Brain pericyte (primary cell): ENCODE results near the gene STRADA.

Experiments
- DNase-seq: peaks from one replicate; pipeline ENCODE4 v3.0.0-alpha.2; 2012; ENCODE audit warnings: low read depth, low spot score

Gene STRADA

DNA sequence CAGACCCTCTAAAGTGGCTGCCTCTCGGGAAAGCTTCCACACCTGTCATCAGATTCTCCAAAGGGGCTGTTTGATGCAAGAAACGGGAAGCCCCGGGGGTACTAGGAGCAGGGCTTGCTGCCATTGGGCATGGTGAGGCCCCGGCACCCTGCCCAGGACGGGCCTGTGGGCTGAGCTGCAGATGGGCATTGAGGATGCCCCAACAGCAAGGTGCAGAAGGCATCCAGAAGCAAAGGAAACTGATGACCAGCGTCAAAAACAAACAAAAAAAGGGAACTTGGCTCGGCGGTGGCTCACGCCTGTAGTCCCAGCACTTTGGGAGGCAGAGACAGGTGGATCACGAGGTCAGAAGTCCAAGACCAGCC, 40.2 kb downstream of the STRADA start:
- DNase-seq: no peak

DNA sequence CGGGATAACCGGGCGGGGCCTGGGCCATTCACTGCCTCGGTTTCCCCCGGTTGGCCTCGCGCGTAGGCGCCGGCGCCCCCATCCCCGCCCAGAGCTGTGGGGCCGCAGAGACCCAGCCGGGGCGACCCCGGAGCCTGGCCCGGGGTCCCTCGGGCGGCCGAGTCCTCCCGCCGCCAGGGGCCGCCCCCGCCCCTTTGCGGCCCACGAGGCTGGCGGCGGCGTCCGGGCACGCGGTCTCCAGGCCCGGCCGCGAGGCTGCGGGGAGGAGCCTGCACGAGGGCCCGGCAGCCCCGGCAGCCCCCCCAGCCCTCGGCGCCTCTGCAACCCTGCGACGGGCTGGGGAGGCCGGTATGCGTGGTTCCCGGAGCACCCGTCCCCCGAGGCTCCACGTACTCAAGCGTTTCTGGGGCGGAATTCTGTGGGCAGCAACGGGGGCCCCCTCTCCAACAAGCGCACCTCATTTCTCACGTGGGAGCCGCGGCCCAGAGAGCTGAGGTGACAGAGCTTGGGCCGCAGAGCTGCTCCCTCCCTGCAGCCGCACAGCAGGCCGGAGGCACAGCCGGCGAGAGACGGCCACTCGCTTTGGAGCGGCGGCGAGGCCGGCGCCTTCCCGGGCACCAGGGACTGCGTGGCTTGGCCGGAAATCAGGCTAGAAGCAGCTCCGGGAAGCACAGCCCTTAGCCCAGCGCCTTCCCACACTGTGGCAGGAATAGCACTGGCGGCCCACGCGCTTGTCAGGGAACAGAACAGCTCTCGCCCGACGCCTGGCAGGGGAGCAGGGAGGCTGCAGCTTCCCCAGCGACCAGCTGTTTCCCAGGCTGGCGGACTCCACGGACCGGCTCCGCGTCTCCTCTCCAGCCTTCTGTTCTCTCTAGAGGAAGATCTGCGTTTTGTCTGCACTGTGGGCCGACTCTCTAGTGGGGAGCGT, 40.8 kb downstream of the STRADA start:
- no peak for DNase-seq

DNA sequence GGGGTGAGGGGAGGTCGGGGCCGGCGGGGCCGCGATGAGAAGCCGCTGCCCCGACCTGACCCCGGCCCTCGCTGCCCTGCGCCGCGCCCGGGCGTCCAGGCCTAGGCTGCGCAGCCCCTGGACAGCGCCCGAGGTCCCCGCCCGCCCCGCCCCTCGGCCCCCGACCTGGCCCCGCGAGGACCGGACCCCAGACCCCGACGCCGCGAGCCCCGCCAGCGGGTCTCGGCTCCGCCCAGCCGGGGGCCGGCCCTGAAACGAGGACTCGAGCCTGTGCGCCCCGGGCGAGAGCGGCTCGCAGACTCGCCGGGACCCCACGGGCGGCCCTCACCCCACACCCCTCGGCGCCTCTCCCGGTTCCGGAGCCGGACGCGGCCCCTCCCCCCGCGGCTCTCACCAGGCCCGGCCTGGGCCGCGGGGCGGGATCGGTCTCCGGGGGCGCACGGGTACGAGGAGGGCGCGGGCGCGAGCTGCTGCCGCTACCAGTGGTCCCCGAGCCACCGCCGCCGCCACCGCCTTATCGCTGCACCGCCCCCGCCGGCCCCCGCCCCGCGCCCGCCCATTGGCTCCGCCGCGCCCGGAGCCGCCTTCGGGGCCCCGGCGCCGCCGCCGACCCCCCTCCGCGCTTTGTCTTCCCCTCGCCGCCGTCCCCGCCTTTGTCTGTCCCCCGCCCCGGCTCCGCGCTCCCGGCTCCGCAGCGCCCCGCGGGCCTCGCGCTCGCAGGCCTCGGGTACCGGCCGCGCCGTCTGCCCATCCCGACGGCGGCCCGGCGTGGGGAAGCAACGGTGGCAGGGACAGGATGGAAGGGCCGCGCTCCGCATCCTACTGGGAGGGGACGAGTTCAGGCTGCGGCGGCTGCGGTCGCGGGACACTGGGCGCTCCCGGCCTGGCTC, 41.7 kb downstream of the STRADA start, which contains the start of gene LIMD2:
Gene LIMD2 (minus strand): TSS at position 488 of the 890 bp plus-strand sequence. CDS start 827 bp downstream, outside the sequence.
- no peak for DNase-seq

DNA sequence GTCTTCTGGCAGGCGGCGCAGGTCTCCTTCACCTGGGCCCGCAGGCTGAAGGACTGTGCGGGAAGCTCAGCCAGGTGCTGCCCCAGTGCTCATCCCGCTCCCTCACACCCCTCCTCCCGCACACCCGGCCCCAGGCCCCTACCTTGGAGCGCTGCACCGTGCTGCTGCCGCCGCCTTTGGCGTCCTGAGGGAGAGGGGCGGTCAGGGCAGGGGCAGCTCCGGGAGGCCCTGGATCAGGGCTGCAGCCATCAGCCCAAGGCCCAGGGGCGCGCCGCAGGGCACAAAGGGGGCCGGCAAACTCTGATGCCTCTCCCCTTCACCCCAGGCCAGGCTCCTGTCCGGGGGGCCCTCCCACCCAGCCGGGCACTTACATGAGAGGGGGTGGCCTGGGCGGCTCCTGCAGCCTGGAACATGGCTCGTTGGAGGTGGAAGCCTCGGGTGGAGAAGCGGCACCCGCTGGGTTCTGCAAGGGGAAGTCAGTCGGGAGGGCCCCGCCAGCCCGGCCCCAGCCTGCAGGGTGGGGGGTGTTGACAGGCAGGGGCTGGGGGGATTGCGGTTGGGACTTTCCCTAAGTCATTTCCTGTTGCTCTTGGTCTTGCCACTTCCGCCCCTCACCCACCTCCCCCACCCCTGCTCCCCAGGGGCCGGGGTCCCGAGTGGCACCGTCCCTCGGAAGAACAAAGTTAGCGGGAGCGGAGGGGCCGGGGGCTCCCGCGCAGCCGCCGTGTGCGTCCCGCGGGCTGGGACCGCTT, 42.5 kb downstream of the STRADA start:
- no peak for DNase-seq

DNA sequence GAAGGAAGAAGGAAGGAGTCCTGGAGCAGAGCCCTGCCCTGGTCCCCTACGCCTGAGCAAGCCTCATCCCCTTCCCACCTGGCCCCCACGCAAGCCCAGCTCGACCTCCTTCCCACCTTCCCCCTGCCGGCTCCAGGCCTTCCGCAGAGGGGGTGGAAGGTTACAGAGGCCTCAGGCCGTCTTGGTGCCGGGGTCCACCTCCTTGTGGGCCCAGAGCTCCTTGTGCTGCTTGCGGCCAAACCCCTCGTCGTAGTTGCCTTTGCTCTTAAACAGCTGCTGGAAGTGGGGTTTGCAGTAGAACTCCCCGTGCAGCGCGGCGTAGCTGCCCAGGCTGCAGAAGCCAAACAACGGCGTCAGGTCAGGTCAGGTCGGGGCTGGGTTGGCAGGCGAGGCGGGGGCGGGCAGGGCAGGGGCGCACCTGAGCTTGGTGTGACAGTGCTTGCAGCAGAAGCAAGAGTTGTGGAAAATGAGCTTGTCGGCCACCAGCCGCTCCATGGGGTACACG, 43.2 kb downstream of the STRADA start:
- DNase-seq: no peak

DNA sequence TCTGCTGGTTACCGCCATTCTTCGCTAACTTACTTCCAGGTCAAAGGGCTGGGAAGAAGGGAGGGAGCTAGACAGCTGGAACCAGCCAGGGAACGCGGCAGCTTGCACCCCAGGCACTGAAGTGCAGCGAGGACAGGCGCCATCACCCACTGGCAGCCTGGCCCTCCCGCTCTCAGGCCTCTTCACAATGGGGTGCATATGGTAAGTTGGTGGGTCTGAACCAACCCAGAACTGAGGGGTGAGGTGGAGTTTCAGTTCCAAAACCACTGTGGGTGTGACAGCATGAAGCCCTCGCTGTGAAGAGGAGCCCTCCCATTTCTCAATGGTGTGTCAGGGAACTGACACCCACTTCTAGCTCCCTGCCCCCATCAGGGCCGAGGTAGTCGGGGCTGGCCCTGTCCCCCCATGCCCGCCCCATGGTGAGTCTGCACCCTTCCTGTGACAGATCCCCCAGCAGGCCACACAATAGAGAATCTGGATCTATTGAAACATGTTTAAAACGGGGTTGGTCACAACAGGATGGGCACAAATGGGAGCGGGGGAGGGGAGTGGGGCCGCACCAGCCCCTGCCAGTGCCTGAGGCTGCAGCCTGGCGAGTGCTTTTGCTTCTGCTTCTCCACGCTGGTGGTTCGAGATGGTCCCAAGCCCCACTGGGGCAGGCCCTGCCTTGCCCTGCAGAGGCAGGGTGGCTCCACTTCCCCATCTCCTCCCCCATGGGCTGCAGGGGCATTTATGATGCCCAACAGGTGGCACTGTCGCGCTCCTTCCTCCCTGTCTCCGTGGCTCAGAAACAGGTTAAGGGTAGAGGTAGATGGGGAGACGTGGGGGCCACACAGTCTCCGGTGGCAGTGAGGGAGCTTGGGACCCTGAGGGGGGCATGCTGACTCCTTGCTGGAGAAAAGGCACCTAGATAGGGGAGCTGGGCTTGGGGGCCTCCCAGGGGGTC, 44.0 kb downstream of the STRADA start:
- DNase-seq: no peak

DNA sequence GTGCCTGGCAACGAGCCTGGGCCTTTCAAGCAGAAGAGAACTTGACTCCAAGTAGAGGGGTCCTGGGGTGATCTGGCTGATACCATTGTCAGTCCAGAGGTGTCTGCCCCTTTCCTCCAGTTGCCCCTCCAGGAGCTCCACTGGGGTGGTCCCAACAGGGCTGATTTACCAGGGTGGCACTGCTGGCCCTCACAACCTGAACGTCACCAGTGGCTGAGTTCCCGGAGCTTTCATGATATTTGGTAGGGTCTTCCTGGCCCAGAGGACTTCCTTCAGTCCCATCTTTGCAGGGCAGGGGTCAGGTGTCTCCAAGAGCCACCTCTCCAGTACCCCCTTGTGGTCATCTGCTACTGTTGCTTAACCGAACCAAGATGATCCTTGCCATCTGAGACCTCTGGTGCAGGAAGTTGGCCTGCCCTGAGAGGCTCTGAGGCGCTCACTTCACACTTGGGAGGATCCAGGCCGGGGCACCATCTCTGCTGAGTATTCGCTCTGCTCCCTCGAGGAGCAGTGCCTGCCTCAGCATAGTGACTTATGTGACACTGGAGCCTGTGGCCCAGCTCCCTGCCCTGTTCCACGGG, 45.1 kb downstream of the STRADA start:
- no peak for DNase-seq

DNA sequence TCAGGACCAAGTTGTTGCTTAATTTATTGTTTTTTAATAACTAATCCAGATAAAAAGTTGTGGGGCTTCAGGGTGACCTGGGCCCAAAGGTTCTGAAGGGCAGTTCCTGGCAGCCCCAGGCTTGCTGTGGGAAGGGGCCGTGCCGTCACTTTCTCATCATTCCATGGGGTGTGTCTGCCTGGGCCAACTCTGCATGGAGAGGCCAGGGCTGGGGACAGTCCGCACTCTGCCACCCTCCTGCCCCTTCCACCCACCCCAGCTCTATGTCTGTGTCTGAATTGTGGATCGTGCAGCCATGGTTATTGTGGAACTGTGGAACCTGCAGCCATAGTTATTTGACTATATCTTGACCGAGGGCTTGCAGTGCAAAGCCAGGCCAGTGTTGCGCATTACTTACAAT, 45.7 kb downstream of the STRADA start:
- no peak for DNase-seq

DNA sequence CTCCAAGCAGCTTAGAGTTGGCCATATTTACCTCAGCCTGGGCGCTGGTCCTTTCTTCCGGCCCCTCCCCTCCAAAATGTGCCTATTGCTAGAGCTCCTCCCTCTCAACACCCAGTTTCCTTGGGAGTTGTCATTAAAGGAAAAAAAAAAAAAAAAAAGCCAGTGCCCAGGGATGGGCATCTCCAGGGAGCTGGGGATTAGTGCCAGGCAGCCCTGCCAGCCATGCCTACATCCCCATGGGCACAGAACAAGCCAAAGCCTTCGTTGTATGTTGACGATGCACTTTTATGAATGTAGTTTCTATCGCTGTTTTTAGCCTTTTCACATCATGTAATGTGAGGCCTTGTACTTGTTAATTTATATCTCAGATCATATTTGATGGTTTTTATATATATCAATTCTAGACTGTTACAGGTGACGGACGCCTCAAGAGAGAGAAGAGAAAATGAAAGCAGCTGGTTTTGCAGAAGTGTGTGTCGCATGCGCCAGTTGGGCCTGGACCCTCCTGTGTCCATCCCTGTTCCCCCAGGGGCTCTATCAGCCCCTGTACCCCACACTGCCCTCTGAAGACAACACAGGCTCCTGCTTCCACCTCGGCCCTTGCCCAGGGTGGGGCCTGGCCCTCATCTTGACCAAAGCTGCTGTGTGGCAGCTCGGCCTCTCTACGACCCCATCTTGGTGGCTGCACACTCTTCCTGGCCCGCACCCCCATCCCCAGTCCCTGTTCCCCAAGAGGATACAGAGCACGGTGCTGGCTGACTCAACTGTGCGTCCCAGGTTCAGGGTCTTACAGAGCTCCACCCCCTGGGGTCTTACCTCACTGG, 46.4 kb downstream of the STRADA start:
- no peak for DNase-seq

DNA sequence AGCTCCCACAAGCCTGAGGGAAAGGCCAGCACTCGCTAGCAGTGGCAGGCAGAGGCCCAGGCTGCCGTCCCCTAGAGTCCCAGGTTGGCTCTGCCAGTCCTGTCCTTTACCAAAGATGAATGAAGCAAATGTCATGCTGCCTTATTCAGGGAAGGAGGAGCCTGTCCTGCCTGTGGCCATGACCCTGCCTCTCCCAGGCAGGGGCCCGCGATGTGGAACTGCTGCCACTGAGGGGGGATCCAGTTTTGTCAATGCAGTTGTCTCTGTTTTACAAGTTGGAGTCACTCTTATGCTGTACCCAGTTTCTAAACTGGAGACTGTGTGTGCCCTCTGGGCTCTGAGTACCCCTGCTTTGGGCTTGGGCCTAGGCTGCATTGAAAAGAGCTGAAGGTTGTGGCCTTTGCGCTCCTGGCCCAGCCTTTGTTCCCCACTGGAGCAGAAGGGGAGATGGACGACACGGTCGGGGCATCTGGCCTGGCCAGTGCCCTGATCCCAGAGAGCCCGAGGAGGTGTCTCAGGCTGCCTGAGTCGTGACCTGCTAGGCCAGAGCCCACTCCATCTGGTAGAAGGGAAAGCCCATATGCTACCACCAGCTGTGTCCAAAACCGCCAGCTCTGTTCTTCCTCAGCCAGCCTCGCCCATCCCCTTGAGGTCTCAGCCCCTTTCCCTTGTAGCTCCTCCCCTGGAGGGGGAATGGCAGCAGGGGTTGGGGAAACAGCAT, 47.2 kb downstream of the STRADA start:
- no peak for DNase-seq

DNA sequence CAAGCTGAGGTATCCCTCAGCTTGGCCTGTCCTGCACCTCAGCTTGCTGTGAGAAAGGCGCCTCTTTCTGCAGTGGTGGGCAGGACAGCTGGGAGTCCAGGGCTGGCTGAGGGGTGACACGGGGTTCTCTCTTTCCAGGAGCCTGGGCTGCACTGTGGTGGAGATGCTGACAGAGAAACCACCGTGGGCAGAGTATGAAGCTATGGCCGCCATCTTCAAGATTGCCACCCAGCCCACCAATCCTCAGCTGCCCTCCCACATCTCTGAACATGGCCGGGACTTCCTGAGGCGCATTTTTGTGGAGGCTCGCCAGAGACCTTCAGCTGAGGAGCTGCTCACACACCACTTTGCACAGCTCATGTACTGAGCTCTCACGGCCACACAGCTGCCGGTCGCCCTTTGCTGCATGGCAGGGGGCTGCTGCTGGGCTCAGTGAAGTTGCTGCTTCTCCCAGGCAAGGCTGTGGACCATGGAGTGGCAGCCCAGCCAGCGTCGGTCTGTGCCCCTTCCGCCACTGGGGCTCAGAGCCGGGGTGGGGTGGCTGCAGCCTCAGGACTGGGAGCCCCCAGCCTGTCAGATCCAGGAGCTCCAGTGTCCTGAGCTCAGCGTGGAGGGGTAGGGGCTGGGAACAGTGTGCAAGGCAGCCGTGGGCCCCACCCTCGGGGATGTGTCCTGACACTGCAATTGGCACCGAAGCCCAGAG, 48.0 kb downstream of the STRADA start:
- DNase-seq: no peak

DNA sequence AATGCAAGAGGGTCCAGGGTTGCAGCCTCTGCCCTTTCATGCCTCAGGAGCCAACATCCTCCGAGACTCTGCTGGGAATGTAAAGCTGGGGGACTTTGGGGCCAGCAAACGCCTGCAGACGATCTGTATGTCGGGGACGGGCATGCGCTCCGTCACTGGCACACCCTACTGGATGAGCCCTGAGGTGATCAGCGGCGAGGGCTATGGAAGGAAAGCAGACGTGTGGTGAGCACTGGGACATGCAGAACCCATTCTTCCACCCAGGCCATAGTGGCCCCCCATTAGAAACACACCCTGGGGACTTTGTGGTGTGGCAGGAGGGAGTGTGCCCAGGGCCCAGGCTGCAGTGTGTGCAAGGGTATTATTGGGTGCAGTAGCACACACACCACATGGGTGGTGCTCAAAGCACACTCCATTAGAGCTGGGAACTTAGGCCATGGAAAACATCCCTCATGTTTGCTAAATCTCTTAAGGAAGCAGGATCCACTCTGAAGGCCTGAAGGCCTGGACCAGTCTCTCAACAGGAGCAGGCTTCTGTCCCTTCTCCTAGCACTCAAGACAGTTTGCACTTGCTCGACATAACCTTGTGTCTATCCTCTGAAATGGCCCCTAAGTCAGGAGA, 49.3 kb downstream of the STRADA start:
- no peak for DNase-seq

DNA sequence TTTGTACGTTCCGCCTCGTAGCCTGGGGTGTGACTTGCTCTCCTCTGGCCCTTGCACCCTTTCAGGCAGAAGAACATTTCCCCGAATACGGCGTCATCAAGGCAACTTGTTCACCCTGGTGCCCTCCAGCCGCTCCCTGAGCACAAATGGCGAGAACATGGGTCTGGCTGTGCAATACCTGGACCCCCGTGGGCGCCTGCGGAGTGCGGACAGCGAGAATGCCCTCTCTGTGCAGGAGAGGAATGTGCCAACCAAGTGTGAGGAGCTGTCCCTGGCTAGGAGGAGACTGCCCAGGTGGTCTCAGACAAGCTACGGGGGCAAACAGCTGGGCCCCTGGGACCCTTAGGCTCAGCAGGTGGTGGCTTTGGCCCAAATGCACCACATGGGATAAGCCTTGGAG, 52.1 kb downstream of the STRADA start:
- DNase-seq: no peak

DNA sequence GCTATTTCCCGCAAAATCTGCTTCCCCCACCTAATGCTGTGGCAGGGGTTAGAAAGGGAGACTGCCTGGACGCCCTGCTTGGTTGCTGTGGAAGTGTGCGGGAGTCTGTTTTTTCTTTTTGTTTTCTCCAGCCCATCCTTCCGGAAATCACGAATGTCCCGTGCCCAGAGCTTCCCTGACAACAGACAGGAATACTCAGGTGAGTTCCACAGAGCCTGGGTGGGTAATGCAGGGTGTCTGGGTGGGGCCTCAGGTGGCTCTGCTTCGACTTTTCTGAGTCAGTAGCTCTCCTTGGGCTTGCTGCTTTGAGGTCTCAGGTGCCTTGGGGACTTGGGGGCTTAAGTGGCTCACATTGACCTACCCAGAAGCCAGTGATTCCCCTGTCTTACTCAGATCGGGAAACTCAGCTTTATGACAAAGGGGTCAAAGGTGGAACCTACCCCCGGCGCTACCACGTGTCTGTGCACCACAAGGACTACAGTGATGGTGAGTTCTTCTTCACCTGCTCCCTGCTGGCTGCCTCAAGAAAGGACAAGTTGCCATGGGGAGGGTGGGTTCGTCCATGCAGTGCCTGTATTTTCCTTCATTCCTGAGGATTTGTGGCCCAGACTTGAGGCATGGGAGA, 53.1 kb downstream of the STRADA start:
- DNase-seq: no peak

DNA sequence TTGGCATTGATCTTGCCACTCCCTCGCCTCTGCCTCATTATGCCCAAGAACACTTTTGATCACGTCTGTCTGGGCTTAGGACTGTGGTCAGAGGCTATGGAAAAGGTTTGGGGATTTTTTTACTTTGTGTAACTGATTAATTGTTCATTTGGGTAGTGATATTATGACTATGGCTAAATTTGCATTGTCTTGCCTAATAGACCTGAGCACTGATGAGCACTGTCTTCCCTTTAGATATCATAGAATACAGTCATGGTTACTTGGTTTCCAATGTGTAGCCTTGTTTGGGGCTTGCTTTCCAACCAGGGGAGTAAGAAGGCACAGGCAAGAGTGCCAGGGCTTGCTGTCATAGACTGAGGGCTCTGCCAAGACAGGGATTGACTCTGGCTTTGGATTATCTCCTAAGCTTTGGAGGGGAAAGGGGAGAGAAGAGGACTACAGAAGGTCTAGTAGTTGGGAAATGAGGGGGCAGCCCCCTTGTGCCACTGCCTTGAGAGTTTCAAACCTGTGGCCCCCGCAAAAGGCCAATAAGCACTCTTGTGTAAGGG, 55.4 kb downstream of the STRADA start:
- no peak for DNase-seq

DNA sequence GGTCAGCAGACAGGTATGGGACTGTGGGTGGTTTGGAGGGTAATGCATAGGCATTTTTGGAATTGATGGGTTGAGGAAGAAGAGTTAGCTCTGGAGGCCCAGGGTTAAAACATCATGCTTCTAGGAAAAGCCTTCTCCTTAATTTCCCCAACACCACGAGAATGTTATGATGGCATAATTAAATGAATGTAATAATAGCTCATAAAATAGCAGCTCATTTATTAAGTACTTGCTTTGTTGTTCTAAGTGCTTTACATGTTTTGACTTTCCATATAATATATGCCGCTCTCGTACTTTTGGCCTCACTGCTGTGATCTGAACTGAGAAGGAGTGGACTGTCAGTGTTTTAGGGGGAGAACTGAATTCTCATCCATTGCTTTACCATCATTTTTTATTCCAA, 56.0 kb downstream of the STRADA start:
- no peak for DNase-seq

DNA sequence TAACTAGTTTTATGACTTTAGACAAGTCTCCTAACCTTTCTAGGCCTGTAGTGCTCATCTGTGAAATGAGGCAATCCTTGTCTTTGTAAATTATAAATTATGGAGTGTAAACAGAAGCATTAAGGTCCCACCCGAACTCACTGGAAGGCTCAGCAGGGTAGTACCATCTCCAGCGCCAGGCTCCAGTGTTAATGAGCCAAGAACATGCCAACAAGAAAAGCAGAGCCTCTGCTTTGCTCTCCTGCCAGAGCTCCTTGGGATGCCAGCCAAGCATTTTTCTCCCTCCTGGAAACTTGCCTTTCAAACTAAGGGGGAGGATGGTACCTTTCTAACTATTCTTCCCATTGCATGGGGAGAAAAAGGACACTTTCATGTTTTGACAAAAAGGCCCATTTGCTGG, 56.6 kb downstream of the STRADA start:
- DNase-seq: no peak
